ENCODE results near the gene MS4A15.

DNA sequence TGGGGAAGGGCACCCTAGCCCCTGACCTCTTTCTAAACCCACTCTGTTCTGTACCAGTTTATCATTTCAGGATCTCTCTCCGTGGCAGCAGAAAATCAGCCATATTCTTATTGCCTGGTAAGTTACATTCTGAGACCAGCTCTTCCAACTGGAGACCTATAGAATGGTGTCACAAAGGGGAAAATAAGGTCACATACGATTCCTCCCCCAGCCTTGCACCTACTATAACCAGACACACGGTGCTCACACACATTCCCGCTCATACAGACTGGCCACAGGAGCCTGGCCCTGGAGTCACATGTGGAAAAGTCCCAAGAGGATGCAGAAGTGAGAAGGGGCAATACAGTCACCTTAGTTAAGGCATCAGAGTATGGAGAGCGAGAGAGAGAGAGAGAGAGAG lies 49.7 kb upstream of the MS4A15 start:
- no peak for TF ChIP-seq POLR2A (IDR thresholded peaks at IDR 0.05)
- TF ChIP-seq, protein P1, sequence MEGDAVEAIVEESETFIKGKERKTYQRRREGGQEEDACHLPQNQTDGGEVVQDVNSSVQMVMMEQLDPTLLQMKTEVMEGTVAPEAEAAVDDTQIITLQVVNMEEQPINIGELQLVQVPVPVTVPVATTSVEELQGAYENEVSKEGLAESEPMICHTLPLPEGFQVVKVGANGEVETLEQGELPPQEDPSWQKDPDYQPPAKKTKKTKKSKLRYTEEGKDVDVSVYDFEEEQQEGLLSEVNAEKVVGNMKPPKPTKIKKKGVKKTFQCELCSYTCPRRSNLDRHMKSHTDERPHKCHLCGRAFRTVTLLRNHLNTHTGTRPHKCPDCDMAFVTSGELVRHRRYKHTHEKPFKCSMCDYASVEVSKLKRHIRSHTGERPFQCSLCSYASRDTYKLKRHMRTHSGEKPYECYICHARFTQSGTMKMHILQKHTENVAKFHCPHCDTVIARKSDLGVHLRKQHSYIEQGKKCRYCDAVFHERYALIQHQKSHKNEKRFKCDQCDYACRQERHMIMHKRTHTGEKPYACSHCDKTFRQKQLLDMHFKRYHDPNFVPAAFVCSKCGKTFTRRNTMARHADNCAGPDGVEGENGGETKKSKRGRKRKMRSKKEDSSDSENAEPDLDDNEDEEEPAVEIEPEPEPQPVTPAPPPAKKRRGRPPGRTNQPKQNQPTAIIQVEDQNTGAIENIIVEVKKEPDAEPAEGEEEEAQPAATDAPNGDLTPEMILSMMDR (IDR thresholded peaks at IDR 0.05) = no peak
- no peak for TF ChIP-seq EP300 (IDR thresholded peaks at IDR 0.05)
- TF ChIP-seq POLR2AphosphoS5 (IDR thresholded peaks at IDR 0.05) = no peak

Measured in upper lobe of left lung (tissue), 4 donors.